T-cell (primary cell): ENCODE measurements around the gene RAB23. TPM values are rescaled to one million over a fixed set of nuclear protein-coding genes. Genes with fewer than 3 reads are reported as not detected.

Source experiments
- ATAC-seq, 4 experiments: fragments of 200-7000 bp in 3 of 4; fragments of 150-1000 bp in 1 of 4; cut with Tn5 transposase; replicated peaks in 1 of 4; 1 replicate in 3 of 4; 2 replicates in 1 of 4; pipeline ENCODE4 v1.10.0; 2021; ENCODE audit warnings: moderate library complexity in 3 of 4, mild to moderate bottlenecking in 2 of 4, moderate number of reproducible peaks in 1 of 4
- CTCF ChIA-PET, 2 donors: fragments of 300-600 bp; sonication (Branson Sonifier 250); formaldehyde crosslinking; loops; one replicate each; lab custom pipeline; 2022; ENCODE audit warnings: antibody characterized with exemption in 2 of 2; lab: Charles Lee
- POLR2A ChIA-PET, 2 donors: fragments of 300-600 bp; sonication (Branson Sonifier 250); formaldehyde crosslinking; loops; one replicate each; lab custom pipeline; 2022; ENCODE audit warnings: antibody characterized with exemption in 2 of 2; lab: Charles Lee
- DNase-seq, 35 experiments: peaks; one replicate each; pipeline versions ENCODE4 v3.0.0 to v3.0.0-alpha.2; 2013 to 2023
- H3K27ac ChIP-seq: one replicate; pipeline ENCODE4 v1.5.1; 2013; ENCODE audit warnings: low read length
- H3K27me3 ChIP-seq, 2 experiments: replicated peaks in 1 of 2; 1 replicate in 1 of 2; 2 replicates in 1 of 2; pipeline versions ENCODE4 v1.6.1 to v1.7.0; 2013; ENCODE audit warnings: low read length in 1 of 2, mixed read lengths in 1 of 2; ENCODE audit not compliant: control insufficient read depth in 2 of 2, insufficient read depth in 2 of 2; ENCODE audit errors: extremely low read depth in 1 of 2
- H3K36me3 ChIP-seq, 2 donors: 1 replicate in 1 of 2; 2 replicates in 1 of 2; pipeline versions ENCODE4 v1.6.1 to v1.7.0; 2013; ENCODE audit warnings: low read length in 1 of 2; ENCODE audit not compliant: control insufficient read depth in 2 of 2, insufficient read depth in 1 of 2; ENCODE audit errors: extremely low read depth in 1 of 2
- H3K4me1 ChIP-seq, 2 experiments: 1 replicate in 1 of 2; 2 replicates in 1 of 2; pipeline versions ENCODE4 v1.6.1 to v1.7.0; 2013; ENCODE audit warnings: low read length in 2 of 2, mixed read lengths in 1 of 2; ENCODE audit not compliant: insufficient read depth in 2 of 2, control insufficient read depth in 1 of 2; ENCODE audit errors: extremely low read depth in 1 of 2
- H3K4me3 ChIP-seq, 2 donors: 1 replicate in 1 of 2; 2 replicates in 1 of 2; pipeline versions ENCODE4 v1.5.1 to v1.7.0; 2013; ENCODE audit warnings: mild to moderate bottlenecking in 2 of 2, low read length in 1 of 2, moderate library complexity in 1 of 2; ENCODE audit not compliant: control insufficient read depth in 1 of 2; ENCODE audit errors: extremely low read depth in 1 of 2
- H3K9me3 ChIP-seq: 2 replicates; pipeline ENCODE4 v1.7.0; 2013
- H3K27ac Mint-ChIP-seq, 2 donors: one replicate each; pipeline ENCODE4 v1.8.0; 2020 to 2021; ENCODE audit warnings: mild to moderate bottlenecking in 2 of 2, mixed read lengths in 2 of 2
- H3K27me3 Mint-ChIP-seq, 2 donors: one replicate each; pipeline ENCODE4 v1.8.0; 2021 to 2022; ENCODE audit warnings: mixed read lengths in 2 of 2
- H3K36me3 Mint-ChIP-seq: one replicate; pipeline ENCODE4 v1.8.0; 2021; ENCODE audit warnings: mixed read lengths
- H3K4me1 Mint-ChIP-seq, 3 donors: one replicate each; pipeline ENCODE4 v1.8.0; 2020 to 2022; ENCODE audit warnings: mixed read lengths in 3 of 3, mild to moderate bottlenecking in 1 of 3
- H3K4me3 Mint-ChIP-seq, 3 donors: one replicate each; pipeline ENCODE4 v1.8.0; 2020 to 2022; ENCODE audit warnings: mild to moderate bottlenecking in 3 of 3, mixed read lengths in 3 of 3, moderate library complexity in 3 of 3
- H3K9me3 Mint-ChIP-seq, 3 donors: one replicate each; pipeline ENCODE4 v1.8.0; 2020 to 2022; ENCODE audit warnings: mixed read lengths in 3 of 3
- WGBS: methylation state at CpG from one replicate; pipeline ENCODE4 v1.1.5; 2013; ENCODE audit warnings: missing lambda C conversion rate; ENCODE audit not compliant: insufficient coverage; 5-methylcytosine and 5-hydroxymethylcytosine counted together
- total RNA-seq, 35 experiments: library from RNA in 6 of 35; stranded (reverse) in 6 of 35; fragments of 120-200 nt in 1 of 35; gene quantifications; one replicate each; pipeline versions ENCODE4 v1.2.1 to v1.2.4 and lab custom pipeline; 2013 to 2026

The RAB23 gene
- total RNA-seq, 5 donors from 2014 or later (not counting 1 experiment from before 2014, with no cell fraction given): 0.23 to 1.6 (median 0.82) TPM

- no peak overlapping the region for H3K27ac Mint-ChIP-seq
- ChIA-PET POLR2A (interaction anchor here in 1 of 2 donors (1.5 kb wide), 1 partner anchor 9 kb away, joined by 3 read pairs; no protein-coding TSS in a partner anchor), CTCF (no interaction called here)
- no peak overlapping the region for H3K4me3 Mint-ChIP-seq
- DNase-seq (no peak), ATAC-seq (no peak)
- no peaks in the 10 kb centered on the region for H3K27me3 Mint-ChIP-seq
- Histone ChIP-seq H3K4me1 (no peaks in the 10 kb centered on the region), H3K27me3 (no peaks in the 10 kb centered on the region), H3K36me3 (peaks cover 0 to 26% of the 10 kb centered on the region in 2 donors), H3K27ac (no peak overlapping the region), H3K4me3 (no peak overlapping the region), H3K9me3 (no peaks in the 10 kb centered on the region)
- peaks cover 0 to 7% (median 0%) of the 10 kb centered on the region in 3 donors for H3K9me3 Mint-ChIP-seq
- H3K36me3 Mint-ChIP-seq: peaks cover 65% of the 10 kb centered on the region
- peaks cover 5 to 11% (median 5%) of the 10 kb centered on the region in 3 donors for H3K4me1 Mint-ChIP-seq
- no CpG with 5 or more reads among the region's 1 CpG for WGBS
Measured at GRCh38 chr6:57142178-57142525, 80.0 kb downstream of the RAB23 start.

GRCh38 chr6:57141451-57142177 is 80.5 kb downstream of the RAB23 start:
- H3K9me3 Mint-ChIP-seq: peaks cover 0 to 7% (median 0%) of the 10 kb centered on the region in 3 donors
- H3K27ac Mint-ChIP-seq: no peak overlapping the region
- no peaks in the 10 kb centered on the region for H3K27me3 ChIP-seq
- WGBS: no CpG with 5 or more reads among the region's 4 CpGs
- no peak for ATAC-seq
- CTCF ChIA-PET: no interaction called here
- no peaks in the 10 kb centered on the region for H3K4me1 ChIP-seq
- POLR2A ChIA-PET: interaction anchor here in 1 of 2 donors (1.5 kb wide), 1 partner anchor 8 kb away, joined by 3 read pairs; no protein-coding TSS in a partner anchor
- no peaks in the 10 kb centered on the region for H3K9me3 ChIP-seq
- H3K27me3 Mint-ChIP-seq: no peaks in the 10 kb centered on the region
- peaks cover 3 to 8% (median 4%) of the 10 kb centered on the region in 3 donors for H3K4me1 Mint-ChIP-seq
- peaks cover 0 to 27% of the 10 kb centered on the region in 2 donors for H3K36me3 ChIP-seq
- DNase-seq: no peak
- no peak overlapping the region for H3K4me3 ChIP-seq
- H3K4me3 Mint-ChIP-seq: no peak overlapping the region
- H3K36me3 Mint-ChIP-seq: peaks cover 67% of the 10 kb centered on the region
- no peak overlapping the region for H3K27ac ChIP-seq

GRCh38 chr6:57138026-57138425 is 84.1 kb downstream of the RAB23 start:
- no peak for ATAC-seq
- H3K9me3 Mint-ChIP-seq: peaks cover 0 to 7% (median 0%) of the 10 kb centered on the region in 3 donors
- DNase-seq: peak in 1 of 35 experiments; percentile 10
- no peaks in the 10 kb centered on the region for H3K4me1 ChIP-seq
- no peak overlapping the region for H3K4me3 Mint-ChIP-seq
- H3K36me3 Mint-ChIP-seq: peaks cover 65% of the 10 kb centered on the region
- H3K36me3 ChIP-seq: peaks cover 5 to 37% of the 10 kb centered on the region in 2 donors
- H3K27ac ChIP-seq: no peak overlapping the region
- ChIA-PET POLR2A (interaction anchor here in 1 of 2 donors (0.6 kb wide), 1 partner anchor 78 kb away, joined by 3 read pairs; no protein-coding TSS in a partner anchor), CTCF (no interaction called here)
- H3K27ac Mint-ChIP-seq: no peak overlapping the region
- WGBS: 91% methylated on average over 8 of the region's 11 CpGs
- no peaks in the 10 kb centered on the region for H3K27me3 Mint-ChIP-seq
- peaks cover 0 to 3% (median 0%) of the 10 kb centered on the region in 3 donors for H3K4me1 Mint-ChIP-seq
- H3K9me3 ChIP-seq: no peaks in the 10 kb centered on the region
- no peaks in the 10 kb centered on the region for H3K27me3 ChIP-seq
- H3K4me3 ChIP-seq: no peak overlapping the region

- DNase-seq (peak in 1 of 35 experiments; percentile 8), ATAC-seq (no peak)
- Mint-ChIP-seq H3K27ac (no peak overlapping the region), H3K9me3 (peaks cover 0 to 5% (median 0%) of the 10 kb centered on the region in 3 donors), H3K4me1 (peaks cover 0 to 3% (median 0%) of the 10 kb centered on the region in 3 donors), H3K27me3 (no peaks in the 10 kb centered on the region), H3K36me3 (peaks cover 60% of the 10 kb centered on the region), H3K4me3 (no peak overlapping the region)
- Histone ChIP-seq H3K4me3 (no peak overlapping the region), H3K4me1 (no peaks in the 10 kb centered on the region), H3K9me3 (no peaks in the 10 kb centered on the region), H3K36me3 (peaks cover 6 to 39% of the 10 kb centered on the region in 2 donors), H3K27me3 (no peaks in the 10 kb centered on the region), H3K27ac (no peak overlapping the region)
- ChIA-PET POLR2A (interaction anchor here (0.6 to 0.7 kb wide), 2 partner anchors 23 to 77 kb away, joined by 3 read pairs; no protein-coding TSS in a partner anchor), CTCF (no interaction called here)
- no CpG with 5 or more reads among the region's 2 CpGs for WGBS
Measured at GRCh38 chr6:57137350-57137749, 84.8 kb downstream of the RAB23 start.

Other genes starting within 250 kb of the RAB23 start
- gene KIAA1586, start 175.6 kb downstream of the RAB23 start, total RNA-seq: 10 to 100 TPM; 12.5 to 20.5 (median 15.2) TPM
- gene ZNF451, start 132.1 kb downstream of the RAB23 start, total RNA-seq: 100 to 1,000 TPM in 2 of 5 donors, 10 to 100 TPM in 3; 68.0 to 124 (median 78.1) TPM
- gene BAG2, start 50.0 kb downstream of the RAB23 start, total RNA-seq: 1 to 10 TPM; 3.2 to 5.1 (median 3.9) TPM
- gene PRIM2, start 95.3 kb upstream of the RAB23 start, total RNA-seq: 10 to 100 TPM; 11.5 to 17.9 (median 12.0) TPM